Kidney (tissue), 14 donors: ENCODE measurements around the gene COL4A2. TPM values are rescaled to one million over a fixed set of nuclear protein-coding genes. Genes with fewer than 3 reads are reported as not detected.
A peak's percentile ranks its signal among the peaks of the same experiment; 100 is the strongest.

Source experiments
- DNase-seq, 5 donors: peaks; one replicate each; pipeline ENCODE4 v3.0.0-alpha.2; 2013 to 2020
- FAIRE-seq: peaks from 2 replicates; lab custom pipeline; 2012; peaks lifted over from hg19 to GRCh38; lab: Jason Lieb, UNC
- H3K27ac ChIP-seq, 2 donors: one replicate each; pipeline ENCODE4 v1.7.0; 2013; ENCODE audit warnings: low read depth in 2 of 2, low read length in 2 of 2, inconsistent platforms in 1 of 2
- H3K27me3 ChIP-seq: one replicate; pipeline ENCODE4 v1.7.1; 2013; ENCODE audit warnings: low read length, inconsistent platforms; ENCODE audit not compliant: control insufficient read depth, insufficient read depth
- H3K36me3 ChIP-seq, 3 donors: one replicate each; pipeline versions ENCODE4 v1.7.0 to v1.7.1; 2013; ENCODE audit warnings: low read length in 3 of 3, control low read depth in 1 of 3, inconsistent platforms in 1 of 3; ENCODE audit not compliant: insufficient read depth in 3 of 3, control insufficient read depth in 2 of 3
- H3K4me1 ChIP-seq, 3 donors: one replicate each; pipeline versions ENCODE4 v1.7.0 to v1.7.1; 2013; ENCODE audit warnings: low read length in 3 of 3, inconsistent platforms in 1 of 3, low read depth in 1 of 3; ENCODE audit not compliant: control insufficient read depth in 2 of 3, insufficient read depth in 2 of 3
- H3K4me3 ChIP-seq, 3 donors: one replicate each; pipeline versions ENCODE4 v1.7.0 to v1.8.1; 2013; ENCODE audit warnings: low read length in 3 of 3, control low read depth in 1 of 3, inconsistent platforms in 1 of 3
- H3K9ac ChIP-seq, 3 donors: one replicate each; pipeline versions ENCODE4 v1.7.0 to v1.7.1; 2013; ENCODE audit warnings: low read length in 3 of 3, control low read depth in 1 of 3, inconsistent platforms in 1 of 3
- H3K9me3 ChIP-seq, 3 donors: one replicate each; pipeline versions ENCODE4 v1.7.0 to v1.7.1; 2013; ENCODE audit warnings: low read length in 3 of 3, control low read depth in 1 of 3, inconsistent platforms in 1 of 3; ENCODE audit not compliant: control insufficient read depth in 2 of 3, insufficient read depth in 1 of 3
- CTCF ChIP-seq: IDR thresholded peaks from 3 replicates; pipeline ENCODE4 v1.5.1; 2012; ENCODE audit warnings: mild to moderate bottlenecking, moderate library complexity, borderline replicate concordance; ENCODE audit not compliant: insufficient read depth; ENCODE audit errors: extremely low read depth
- intact Hi-C: fragments of 100-400 bp; cut with DNase I; formaldehyde crosslinking; loops from one replicate; pipeline ENCODE4 v1.11.1; 2022
- polyA plus RNA-seq: library from polyadenylated mRNA; stranded (reverse); fragments of 350-450 nt; fragmentation: Illumina TruSeq; extraction: RNeasy Lipid Tissue Mini Kit (QIAGEN cat#74804); gene quantifications from one replicate; pipeline ENCODE4 v1.2.3, GENCODE V29; 2014; ENCODE audit warnings: low read depth, low replicate concordance; ENCODE audit not compliant: insufficient read depth
- total RNA-seq: library from RNA; stranded (reverse); fragmentation: NEBNext Ultra II Directional; extraction: Animal tissue kit (Norgen Biotek cat#: 25700); gene quantifications from one replicate; pipeline ENCODE4 v1.2.1, GENCODE V29; 2021
- donor health status: control.
- donor health status: control.
- donor health status: control.
- donor health status: control.
- donor health status: control.
- donor health status: DM: yes; HTN: yes; CAD: no.
- donor health status: Normal renal cell carcinoma (clear cell type).

Gene COL4A2
- total and polyA plus RNA-seq, 2 donors from 2014 or later = 126 to 265 TPM

DNA sequence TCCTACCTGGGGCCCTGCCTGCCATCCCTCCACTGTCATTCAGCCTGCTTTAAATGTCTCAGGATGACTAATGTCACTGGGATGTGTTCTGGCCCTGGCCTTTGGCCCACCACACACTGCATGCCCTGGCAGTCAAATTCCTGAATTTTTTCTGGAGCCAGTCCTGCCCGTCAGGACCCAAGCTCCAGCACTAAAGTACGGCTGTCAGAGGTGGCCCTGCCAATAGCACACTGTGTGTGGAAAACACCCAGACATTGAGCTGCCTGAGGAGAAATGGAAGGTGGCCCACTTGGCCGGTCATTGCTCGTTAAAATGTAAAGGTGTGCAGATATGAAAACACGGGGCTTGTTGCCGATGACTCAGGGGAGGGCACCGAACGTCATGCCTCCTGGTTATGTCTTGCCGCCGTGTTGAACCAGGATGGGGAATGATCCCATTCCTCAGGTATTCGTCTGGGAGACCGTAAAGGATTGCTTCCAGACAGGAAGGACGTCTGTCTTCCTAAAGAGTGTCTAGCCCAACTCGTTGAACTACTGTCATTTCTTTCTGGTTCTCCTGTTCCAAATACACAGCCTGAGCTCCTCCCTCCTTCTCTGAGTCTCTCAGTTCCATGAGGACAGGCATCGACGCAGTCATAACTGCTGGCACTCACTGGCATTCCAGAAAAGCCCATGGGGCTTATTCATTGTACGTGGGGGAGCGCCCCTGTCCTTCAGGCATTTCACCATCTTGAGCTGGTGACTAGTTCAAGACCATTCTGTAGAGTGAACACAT, 40.6 kb downstream of the COL4A2 start:
- no peak for FAIRE-seq
- intact Hi-C loops = no loop called here
- Histone ChIP-seq H3K36me3 (peaks cover 0 to 2% (median 0%) of the 10 kb centered on the region in 3 donors), H3K9ac (no peak overlapping the region), H3K27ac (peak overlapping the region; percentile 68 to 71), H3K4me3 (no peak overlapping the region), H3K27me3 (no peaks in the 10 kb centered on the region), H3K4me1 (peaks cover 0 to 28% (median 23%) of the 10 kb centered on the region in 3 donors), H3K9me3 (no peaks in the 10 kb centered on the region)
- DNase-seq = no peak
- TF ChIP-seq CTCF = no peak

- H3K9ac ChIP-seq = no peak overlapping the region
- no peak for TF ChIP-seq CTCF
- H3K27ac ChIP-seq = no peak overlapping the region
- H3K36me3 ChIP-seq = peaks cover 0 to 2% (median 0%) of the 10 kb centered on the region in 3 donors
- DNase-seq = no peak
- no peaks in the 10 kb centered on the region for H3K9me3 ChIP-seq
- no peak for FAIRE-seq
- peaks cover 0 to 23% (median 22%) of the 10 kb centered on the region in 3 donors for H3K4me1 ChIP-seq
- H3K4me3 ChIP-seq = no peak overlapping the region
- intact Hi-C loops = no loop called here
- H3K27me3 ChIP-seq = no peaks in the 10 kb centered on the region
Measured at GRCh38 chr13:110348309-110349105, 41.4 kb downstream of the COL4A2 start.

DNA sequence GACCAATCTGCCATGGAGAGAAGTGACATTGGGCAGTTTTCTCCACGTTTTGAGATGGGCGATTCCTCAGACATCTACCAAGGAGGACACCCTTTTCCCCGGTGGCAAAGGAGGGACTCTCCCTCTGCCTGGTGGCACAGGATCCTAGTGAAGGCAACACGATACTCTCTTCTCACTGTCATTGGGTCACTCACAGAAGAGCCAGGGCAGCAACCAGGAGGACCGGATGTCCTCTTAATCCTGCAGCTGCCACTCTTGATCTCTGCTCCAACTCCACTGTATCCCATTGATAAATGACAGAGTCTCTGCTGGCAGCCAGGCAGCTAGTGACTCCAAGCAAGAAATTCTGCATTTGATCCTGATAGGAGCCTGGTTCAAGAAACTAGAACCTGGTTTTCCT, 42.2 kb downstream of the COL4A2 start:
- Histone ChIP-seq H3K9ac (no peak overlapping the region), H3K9me3 (no peaks in the 10 kb centered on the region), H3K4me3 (no peak overlapping the region), H3K27ac (no peak overlapping the region), H3K36me3 (peaks cover 0 to 2% (median 0%) of the 10 kb centered on the region in 3 donors), H3K4me1 (peaks cover 0 to 23% (median 22%) of the 10 kb centered on the region in 3 donors), H3K27me3 (no peaks in the 10 kb centered on the region)
- no peak for FAIRE-seq
- DNase-seq = no peak
- intact Hi-C loops = no loop called here
- TF ChIP-seq CTCF = no peak
